BLaER1 treated with 17β-estradiol and CSF1 and Interleukin-3, amounts not matched to agents 10 nM and 100 nM (cell line): ENCODE measurements around the gene MPRIP.
A peak's percentile ranks its signal among the peaks of the same experiment; 100 is the strongest.

Source experiments
- H3K27ac ChIP-seq, 11 experiments: shearing (Covaris generic); formaldehyde crosslinking; 2 replicates each; pipeline ENCODE4 v1.8.1; 2022
- H3K27me3 ChIP-seq, 11 experiments: shearing (Covaris generic); formaldehyde crosslinking; 2 replicates each; pipeline ENCODE4 v1.8.1; 2022
- H3K36me3 ChIP-seq, 11 experiments: shearing (Covaris generic); formaldehyde crosslinking; 2 replicates each; pipeline ENCODE4 v1.8.1; 2022
- H3K4me1 ChIP-seq, 10 experiments: shearing (Covaris generic); formaldehyde crosslinking; 2 replicates each; pipeline ENCODE4 v1.8.1; 2022
- H3K4me2 ChIP-seq, 11 experiments: shearing (Covaris generic); formaldehyde crosslinking; 2 replicates each; pipeline ENCODE4 v1.8.1; 2022
- H3K4me3 ChIP-seq, 10 experiments: shearing (Covaris generic); formaldehyde crosslinking; 2 replicates each; pipeline ENCODE4 v1.8.1; 2022
- H3K9ac ChIP-seq, 11 experiments: shearing (Covaris generic); formaldehyde crosslinking; 2 replicates each; pipeline ENCODE4 v1.8.1; 2022
- H3K9me3 ChIP-seq, 11 experiments: shearing (Covaris generic); formaldehyde crosslinking; replicated peaks in 1 of 11; 2 replicates each; pipeline ENCODE4 v1.8.1; 2022
- H4K20me1 ChIP-seq, 11 experiments: shearing (Covaris generic); formaldehyde crosslinking; 2 replicates each; pipeline ENCODE4 v1.8.1; 2022
- Cebpa-rat ChIP-seq, 11 experiments: shearing (Covaris generic); IDR thresholded peaks; 2 replicates each; pipeline ENCODE4 v1.8.1; 2022

The MPRIP gene

DNA sequence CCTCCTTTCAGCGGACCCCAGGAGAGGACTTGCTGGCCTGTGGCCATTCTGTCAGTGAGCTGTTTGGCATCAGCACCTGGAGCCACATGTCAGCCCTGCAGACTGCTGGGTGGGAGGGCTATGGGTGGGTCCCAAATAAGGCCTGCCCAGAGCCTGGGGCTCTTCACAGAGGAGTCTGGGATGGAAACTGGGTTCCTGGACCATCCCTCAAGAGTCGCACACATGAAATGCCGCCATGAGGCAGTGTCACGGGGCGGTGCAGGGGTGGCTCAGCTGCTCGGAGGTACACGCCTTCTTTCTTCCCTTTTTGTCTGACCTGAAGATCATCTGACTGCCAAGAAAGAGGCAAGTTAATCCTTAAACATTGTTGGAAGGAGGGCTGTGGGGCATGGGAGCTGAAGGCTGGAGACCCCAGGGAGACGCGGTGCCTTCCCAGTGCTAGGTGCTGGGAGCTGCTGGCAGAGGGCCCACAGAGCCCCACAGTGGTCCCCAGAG is 14.8 kb downstream of the MPRIP start:
- H3K4me1 ChIP-seq, result peaks cover 52 to 100% (median 100%) of the 10 kb centered on the region in 10 experiments
- peak overlapping the region in 2 of 11 experiments; percentile 12; a peak in 1 of 22 replicates for H3K27ac ChIP-seq
- peaks cover 0 to 50% (median 21%) of the 10 kb centered on the region in 11 experiments; a peak in 16 of 22 replicates for H3K36me3 ChIP-seq
- H4K20me1 ChIP-seq, result peaks cover 70 to 100% (median 98%) of the 10 kb centered on the region in 11 experiments; a peak in 21 of 22 replicates
- H3K4me2 ChIP-seq, result peak overlapping the region in 9 of 11 experiments; percentile 8 to 99 (median 95); a peak in 17 of 22 replicates
- peak overlapping the region in 1 of 11 experiments; percentile 8; a peak in 1 of 22 replicates for H3K9ac ChIP-seq
- no peak overlapping the region for H3K4me3 ChIP-seq
- no peaks in the 10 kb centered on the region for H3K9me3 ChIP-seq
- H3K27me3 ChIP-seq, result no peaks in the 10 kb centered on the region
- no peak for TF ChIP-seq Cebpa-rat (IDR thresholded peaks at IDR 0.05)

DNA sequence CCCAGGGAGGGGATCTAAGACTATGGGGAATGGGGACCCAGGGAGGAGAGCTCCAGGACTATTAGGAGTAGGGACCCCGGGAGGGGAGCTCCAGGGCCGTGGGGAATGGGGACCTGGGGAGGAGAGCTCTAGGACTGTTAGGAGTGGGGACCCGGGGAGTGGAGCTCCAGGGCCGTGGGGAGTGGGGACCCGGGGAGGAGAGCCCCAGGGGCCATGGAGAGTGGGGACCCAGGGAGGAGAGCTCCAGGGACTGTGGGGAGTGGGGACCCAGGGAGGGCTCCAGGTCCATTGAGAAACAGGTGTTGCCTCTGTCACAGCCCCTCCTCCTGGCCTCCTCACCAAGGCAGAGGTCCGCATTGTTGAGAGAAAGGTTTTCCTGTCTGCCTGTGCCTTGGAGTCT is 16.0 kb downstream of the MPRIP start:
- H3K9me3 ChIP-seq, result no peaks in the 10 kb centered on the region
- no peak for TF ChIP-seq Cebpa-rat (IDR thresholded peaks at IDR 0.05)
- peaks cover 79 to 100% (median 98%) of the 10 kb centered on the region in 11 experiments; a peak in 21 of 22 replicates for H4K20me1 ChIP-seq
- H3K4me1 ChIP-seq, result peaks cover 52 to 100% (median 100%) of the 10 kb centered on the region in 10 experiments
- H3K27ac ChIP-seq, result peak overlapping the region in 4 of 11 experiments; percentile 28 to 50 (median 36); a peak in 6 of 22 replicates
- no peaks in the 10 kb centered on the region for H3K27me3 ChIP-seq
- H3K4me2 ChIP-seq, result peak overlapping the region in 8 of 11 experiments; percentile 33 to 93 (median 87); a peak in 16 of 22 replicates
- H3K4me3 ChIP-seq, result no peak overlapping the region
- no peak overlapping the region; a peak in 1 of 22 replicates for H3K9ac ChIP-seq
- peaks cover 0 to 52% (median 21%) of the 10 kb centered on the region in 11 experiments; a peak in 16 of 22 replicates for H3K36me3 ChIP-seq

DNA sequence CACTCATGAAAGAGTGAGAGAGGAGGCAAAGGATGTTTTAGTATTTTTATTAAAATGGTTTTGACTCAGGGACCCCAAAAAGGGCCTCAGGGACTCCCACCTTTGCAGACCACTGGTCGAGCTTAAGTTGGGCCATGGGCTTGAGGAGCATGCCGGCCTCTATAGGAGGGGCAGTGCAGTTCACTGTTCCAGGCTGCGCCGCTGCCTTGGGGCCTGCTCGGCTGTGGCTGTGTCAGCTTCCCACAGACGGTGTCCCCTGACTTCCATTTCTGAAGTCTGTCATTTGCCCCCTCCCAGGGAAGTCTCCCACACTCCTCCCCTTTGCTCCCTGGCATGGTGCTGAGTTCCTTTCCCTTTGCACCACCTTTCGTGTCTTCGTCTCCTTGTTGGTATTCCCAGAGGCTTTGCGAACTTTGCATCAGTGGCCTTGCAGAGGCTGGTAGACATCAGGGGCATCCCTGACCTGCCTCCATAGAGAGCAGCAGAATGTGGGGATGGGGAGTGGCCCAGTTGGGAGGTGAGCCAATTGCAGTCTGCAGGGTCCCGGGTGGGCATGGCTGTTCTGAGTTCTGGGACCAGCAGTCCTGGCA is 17.1 kb downstream of the MPRIP start:
- peaks cover 89 to 100% (median 100%) of the 10 kb centered on the region in 11 experiments; a peak in 21 of 22 replicates for H4K20me1 ChIP-seq
- no peaks in the 10 kb centered on the region for H3K27me3 ChIP-seq
- peaks cover 52 to 100% (median 100%) of the 10 kb centered on the region in 10 experiments for H3K4me1 ChIP-seq
- TF ChIP-seq Cebpa-rat (IDR thresholded peaks at IDR 0.05), result no peak
- peak overlapping the region; percentile 15 to 93 (median 84); a peak in 20 of 22 replicates for H3K4me2 ChIP-seq
- no peak overlapping the region; a peak in 1 of 20 replicates for H3K4me3 ChIP-seq
- peak overlapping the region in 1 of 11 experiments; percentile 22; a peak in 1 of 22 replicates for H3K9ac ChIP-seq
- H3K9me3 ChIP-seq, result no peaks in the 10 kb centered on the region
- H3K27ac ChIP-seq, result peak overlapping the region in 3 of 11 experiments; percentile 11 to 79 (median 17); a peak in 2 of 22 replicates
- peaks cover 0 to 55% (median 21%) of the 10 kb centered on the region in 11 experiments; a peak in 16 of 22 replicates for H3K36me3 ChIP-seq

GRCh38 chr17:17060001-17060922 is 18.0 kb downstream of the MPRIP start:
- 0 out of 22 replicates have a peak, but pooled peaks of 1 of the 11 experiments have one; percentile 8 for TF ChIP-seq Cebpa-rat (IDR thresholded peaks at IDR 0.05)
- Histone ChIP-seq H3K4me2 (peak overlapping the region; percentile 15 to 93 (median 84); a peak in 21 of 22 replicates), H3K9me3 (no peaks in the 10 kb centered on the region), H3K27ac (peak overlapping the region in 6 of 11 experiments; percentile 6 to 79 (median 66); a peak in 9 of 22 replicates), H3K36me3 (peaks cover 0 to 50% (median 19%) of the 10 kb centered on the region in 11 experiments; a peak in 16 of 22 replicates), H3K4me1 (peaks cover 47 to 100% (median 100%) of the 10 kb centered on the region in 10 experiments), H3K9ac (peak overlapping the region in 3 of 11 experiments; percentile 26 to 65 (median 49); a peak in 4 of 22 replicates), H4K20me1 (peaks cover 83 to 100% (median 97%) of the 10 kb centered on the region in 11 experiments; a peak in 21 of 22 replicates), H3K27me3 (no peaks in the 10 kb centered on the region), H3K4me3 (no peak overlapping the region; a peak in 1 of 20 replicates)

- H3K9ac ChIP-seq, result peak overlapping the region in 3 of 11 experiments; percentile 1 to 65 (median 49); a peak in 3 of 22 replicates
- peaks cover 46 to 100% (median 99%) of the 10 kb centered on the region in 10 experiments for H3K4me1 ChIP-seq
- H3K4me2 ChIP-seq, result peak overlapping the region; percentile 15 to 93 (median 84); a peak in 21 of 22 replicates
- no peak for TF ChIP-seq Cebpa-rat (IDR thresholded peaks at IDR 0.05)
- peaks cover 0 to 47% (median 19%) of the 10 kb centered on the region in 11 experiments; a peak in 16 of 22 replicates for H3K36me3 ChIP-seq
- H3K27me3 ChIP-seq, result no peaks in the 10 kb centered on the region
- no peak overlapping the region for H3K4me3 ChIP-seq
- peaks cover 80 to 100% (median 97%) of the 10 kb centered on the region in 11 experiments; a peak in 21 of 22 replicates for H4K20me1 ChIP-seq
- peak overlapping the region in 6 of 11 experiments; percentile 6 to 79 (median 66); a peak in 9 of 22 replicates for H3K27ac ChIP-seq
- no peaks in the 10 kb centered on the region for H3K9me3 ChIP-seq
These were observed 18.7 kb downstream of the MPRIP start for GRCh38 chr17:17060930-17061329.

- H3K4me3 ChIP-seq, result peak overlapping the region in 1 of 10 experiments; percentile 34; a peak in 1 of 20 replicates
- peaks cover 0 to 46% (median 19%) of the 10 kb centered on the region in 11 experiments; a peak in 16 of 22 replicates for H3K36me3 ChIP-seq
- H4K20me1 ChIP-seq, result peaks cover 80 to 100% (median 97%) of the 10 kb centered on the region in 11 experiments; a peak in 21 of 22 replicates
- peak overlapping the region in 10 of 11 experiments; percentile 67 to 93 (median 86); a peak in 21 of 22 replicates for H3K4me2 ChIP-seq
- H3K4me1 ChIP-seq, result peaks cover 46 to 100% (median 99%) of the 10 kb centered on the region in 10 experiments
- peak overlapping the region in 7 of 11 experiments; percentile 22 to 79 (median 66); a peak in 13 of 22 replicates for H3K27ac ChIP-seq
- H3K27me3 ChIP-seq, result no peaks in the 10 kb centered on the region
- no peak for TF ChIP-seq Cebpa-rat (IDR thresholded peaks at IDR 0.05)
- H3K9ac ChIP-seq, result peak overlapping the region in 5 of 11 experiments; percentile 46 to 65 (median 49); a peak in 8 of 22 replicates
- H3K9me3 ChIP-seq, result no peaks in the 10 kb centered on the region
These were observed 19.3 kb downstream of the MPRIP start for GRCh38 chr17:17061516-17061915.

DNA sequence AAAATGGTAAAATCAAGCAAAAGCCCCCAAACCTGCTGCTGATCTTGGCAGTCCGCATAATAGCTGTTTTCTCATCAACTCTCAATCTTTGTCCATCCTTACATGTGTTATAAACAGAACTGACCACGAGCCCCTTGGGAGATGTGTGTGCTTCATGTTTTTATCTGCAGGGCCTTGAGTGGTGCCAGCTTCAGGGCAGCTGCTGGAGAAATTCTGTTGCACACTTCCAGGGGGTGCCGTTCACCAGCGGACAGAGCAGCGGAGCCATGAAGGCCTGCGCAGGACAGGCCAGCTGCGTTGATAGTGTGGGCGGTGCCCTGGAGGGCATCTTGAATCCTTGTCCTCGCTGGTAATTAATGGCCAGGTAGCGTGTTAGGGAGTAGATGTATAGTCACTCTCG is 20.1 kb downstream of the MPRIP start:
- no peaks in the 10 kb centered on the region for H3K27me3 ChIP-seq
- H3K4me1 ChIP-seq, result peaks cover 55 to 100% (median 99%) of the 10 kb centered on the region in 10 experiments
- peak overlapping the region in 7 of 11 experiments; percentile 4 to 65 (median 47); a peak in 9 of 22 replicates for H3K9ac ChIP-seq
- peaks cover 78 to 100% (median 97%) of the 10 kb centered on the region in 11 experiments; a peak in 21 of 22 replicates for H4K20me1 ChIP-seq
- H3K9me3 ChIP-seq, result no peaks in the 10 kb centered on the region
- peak overlapping the region in 9 of 11 experiments; percentile 23 to 79 (median 60); a peak in 16 of 22 replicates for H3K27ac ChIP-seq
- H3K4me2 ChIP-seq, result peak overlapping the region; percentile 67 to 93 (median 84)
- peaks cover 0 to 38% (median 18%) of the 10 kb centered on the region in 11 experiments; a peak in 16 of 22 replicates for H3K36me3 ChIP-seq
- no peak for TF ChIP-seq Cebpa-rat (IDR thresholded peaks at IDR 0.05)
- H3K4me3 ChIP-seq, result peak overlapping the region in 2 of 10 experiments; percentile 2 to 34; a peak in 2 of 20 replicates
